Mesenchymal stem cell (in vitro differentiated cells and primary cell): ENCODE data around the gene GALK1.
A peak's percentile ranks its signal among the peaks of the same experiment; 100 is the strongest.

Source experiments
- DNase-seq: peaks from one replicate; pipeline ENCODE4 v3.0.0-alpha.2; 2013
- H2AFZ ChIP-seq: one replicate; pipeline ENCODE4 v1.6.1; 2013; ENCODE audit warnings: low read depth, mild to moderate bottlenecking, control low read depth, inconsistent platforms, low read length, moderate library complexity
- H2AK5ac ChIP-seq: 2 replicates; pipeline ENCODE4 v1.6.1; 2013; ENCODE audit warnings: low read length, moderate library complexity, mild to moderate bottlenecking, inconsistent platforms; ENCODE audit not compliant: severe bottlenecking
- H2BK120ac ChIP-seq: one replicate; pipeline ENCODE4 v1.6.1; 2013; ENCODE audit warnings: low read depth, mild to moderate bottlenecking, inconsistent platforms, low read length, moderate library complexity
- H2BK12ac ChIP-seq, 2 experiments: one replicate each; pipeline ENCODE4 v1.6.1; 2013; ENCODE audit warnings: inconsistent platforms in 2 of 2, low read length in 2 of 2, mild to moderate bottlenecking in 2 of 2, moderate library complexity in 2 of 2, control low read depth in 1 of 2
- H2BK15ac ChIP-seq: one replicate; pipeline ENCODE4 v1.6.1; 2013; ENCODE audit warnings: mild to moderate bottlenecking, low read depth, inconsistent platforms; ENCODE audit not compliant: poor library complexity, severe bottlenecking
- H2BK5ac ChIP-seq: 2 replicates; pipeline ENCODE4 v1.6.1; 2013; ENCODE audit warnings: low read depth, mild to moderate bottlenecking, low read length, control low read depth, inconsistent platforms; ENCODE audit not compliant: poor library complexity, severe bottlenecking
- H3K14ac ChIP-seq, 2 experiments: one replicate each; pipeline ENCODE4 v1.6.1; 2013; ENCODE audit warnings: inconsistent platforms in 2 of 2, low read length in 2 of 2, control low read depth in 1 of 2, mild to moderate bottlenecking in 1 of 2, moderate library complexity in 1 of 2
- H3K18ac ChIP-seq, 2 experiments: one replicate each; pipeline ENCODE4 v1.6.1; 2013; ENCODE audit warnings: inconsistent platforms in 2 of 2, low read length in 2 of 2, control low read depth in 1 of 2, low read depth in 1 of 2, mild to moderate bottlenecking in 1 of 2
- H3K23ac ChIP-seq, 2 experiments: one replicate each; pipeline ENCODE4 v1.6.1; 2013; ENCODE audit warnings: inconsistent platforms in 2 of 2, low read length in 2 of 2, mild to moderate bottlenecking in 2 of 2, moderate library complexity in 2 of 2, control low read depth in 1 of 2
- H3K27ac ChIP-seq: 2 replicates; pipeline ENCODE4 v1.5.1; 2013; ENCODE audit warnings: mild to moderate bottlenecking, moderate library complexity, low read length, control low read depth, inconsistent platforms; ENCODE audit not compliant: poor library complexity, severe bottlenecking
- H3K27me3 ChIP-seq, 2 experiments: 2 replicates each; pipeline versions ENCODE4 v1.6.1 to v1.7.0; 2013; ENCODE audit warnings: low read length in 2 of 2, mild to moderate bottlenecking in 2 of 2, moderate library complexity in 2 of 2, control low read depth in 1 of 2, inconsistent platforms in 1 of 2; ENCODE audit not compliant: control insufficient read depth in 1 of 2, insufficient read depth in 1 of 2
- H3K36me3 ChIP-seq, 2 experiments: 2 replicates each; pipeline versions ENCODE4 v1.6.1 to v1.7.0; 2013; ENCODE audit warnings: low read length in 2 of 2, control low read depth in 1 of 2, inconsistent platforms in 1 of 2, low read depth in 1 of 2, mild to moderate bottlenecking in 1 of 2; ENCODE audit not compliant: insufficient read depth in 2 of 2, control insufficient read depth in 1 of 2
- H3K4ac ChIP-seq, 2 experiments: one replicate each; pipeline ENCODE4 v1.6.1; 2013; ENCODE audit warnings: inconsistent platforms in 2 of 2, low read length in 2 of 2, mild to moderate bottlenecking in 2 of 2, moderate library complexity in 2 of 2, control low read depth in 1 of 2, low read depth in 1 of 2
- H3K4me1 ChIP-seq: 2 replicates; pipeline ENCODE4 v1.6.1; 2013; ENCODE audit warnings: low read depth, low read length, control low read depth; ENCODE audit not compliant: control insufficient read depth, insufficient read depth
- H3K4me2 ChIP-seq: 2 replicates; pipeline ENCODE4 v1.6.1; 2013; ENCODE audit warnings: low read length, mild to moderate bottlenecking, inconsistent platforms; ENCODE audit not compliant: poor library complexity, severe bottlenecking
- H3K4me3 ChIP-seq, 2 experiments: 2 replicates each; pipeline versions ENCODE4 v1.5.1 to v1.7.0; 2013; ENCODE audit warnings: low read length in 2 of 2, mild to moderate bottlenecking in 2 of 2, control low read depth in 1 of 2, low read depth in 1 of 2; ENCODE audit not compliant: insufficient read depth in 1 of 2
- H3K79me1 ChIP-seq: replicated peaks from 2 replicates; pipeline ENCODE4 v1.6.1; 2013; ENCODE audit warnings: mild to moderate bottlenecking, control low read depth, low read length, inconsistent platforms; ENCODE audit not compliant: poor library complexity, severe bottlenecking
- H3K9ac ChIP-seq: 2 replicates; pipeline ENCODE4 v1.7.0; 2013; ENCODE audit warnings: mild to moderate bottlenecking, low read length, moderate library complexity
- H3K9me3 ChIP-seq: 2 replicates; pipeline ENCODE4 v1.7.0; 2013; ENCODE audit warnings: mild to moderate bottlenecking, low read length; ENCODE audit not compliant: control insufficient read depth
- H4K8ac ChIP-seq: one replicate; pipeline ENCODE4 v1.6.1; 2013; ENCODE audit warnings: inconsistent platforms, mild to moderate bottlenecking, low read length, moderate library complexity
- H4K91ac ChIP-seq: one replicate; pipeline ENCODE4 v1.6.1; 2013; ENCODE audit warnings: mild to moderate bottlenecking, low read length, inconsistent platforms
- WGBS: methylation state at CpG from one replicate; pipeline ENCODE4 v1.1.7; 2013; ENCODE audit warnings: mixed read lengths; 5-methylcytosine and 5-hydroxymethylcytosine counted together

Gene GALK1

DNA sequence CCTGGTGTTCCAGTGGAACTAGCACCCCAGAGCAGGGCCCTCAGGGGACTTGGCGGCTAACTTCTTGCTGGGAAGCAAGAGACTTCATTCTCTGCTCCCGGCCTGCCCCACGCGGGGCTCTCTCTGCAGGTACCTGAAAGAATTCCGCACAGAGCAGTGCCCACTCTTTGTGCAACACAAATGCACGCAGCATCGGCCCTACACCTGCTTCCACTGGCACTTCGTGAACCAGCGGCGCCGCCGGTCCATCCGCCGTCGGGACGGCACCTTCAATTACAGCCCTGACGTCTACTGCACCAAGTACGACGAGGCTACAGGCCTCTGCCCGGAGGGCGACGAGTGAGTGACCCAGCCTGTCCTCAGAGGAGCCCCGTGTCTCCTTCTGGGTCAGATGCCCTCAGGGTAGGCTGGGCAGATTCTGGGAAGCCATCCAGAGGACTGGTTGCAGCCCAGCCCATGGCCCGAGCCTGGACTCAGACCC, 44.7 kb upstream of the GALK1 start:
- peak overlapping the region in 1 of 2 experiments; percentile 2 for H3K14ac ChIP-seq
- H2BK12ac ChIP-seq, result peak overlapping the region; percentile 18 to 37
- H2AFZ ChIP-seq, result no peak overlapping the region
- WGBS, result 97% methylated on average over 24 of the region's 24 CpGs
- peak overlapping the region; percentile 61 for H3K9ac ChIP-seq
- peak overlapping the region in 1 of 2 experiments; percentile 44 for H3K4ac ChIP-seq
- no peak overlapping the region for H2BK15ac ChIP-seq
- no peak overlapping the region for H2AK5ac ChIP-seq
- peak overlapping the region in 1 of 2 experiments; percentile 50 for H3K18ac ChIP-seq
- H3K23ac ChIP-seq, result no peak overlapping the region
- no peak overlapping the region for H2BK120ac ChIP-seq
- peaks cover 43 to 51% of the 10 kb centered on the region in 2 experiments for H3K36me3 ChIP-seq
- H4K91ac ChIP-seq, result peak overlapping the region; percentile 43
- DNase-seq, result no peak
- peak overlapping the region; percentile 59 for H4K8ac ChIP-seq
- no peak overlapping the region for H2BK5ac ChIP-seq
- peaks cover 16% of the 10 kb centered on the region for H3K4me1 ChIP-seq
- H3K9me3 ChIP-seq, result no peaks in the 10 kb centered on the region
- peaks cover 37% of the 10 kb centered on the region for H3K79me1 ChIP-seq
- H3K27ac ChIP-seq, result no peak overlapping the region
- no peaks in the 10 kb centered on the region for H3K27me3 ChIP-seq
- no peak overlapping the region for H3K4me2 ChIP-seq
- peak overlapping the region in 1 of 2 experiments; percentile 50 for H3K4me3 ChIP-seq

GRCh38 chr17:75808905-75809621, 44.1 kb upstream of the GALK1 start:
- H3K27ac ChIP-seq, result peak overlapping the region; percentile 38
- H3K79me1 ChIP-seq, result peaks cover 39% of the 10 kb centered on the region
- no peak overlapping the region for H3K23ac ChIP-seq
- peak overlapping the region; percentile 59 for H4K8ac ChIP-seq
- H2AK5ac ChIP-seq, result no peak overlapping the region
- peak overlapping the region; percentile 61 for H3K9ac ChIP-seq
- peak overlapping the region in 1 of 2 experiments; percentile 50 for H3K4me3 ChIP-seq
- DNase-seq, result peak; percentile 78
- no peak overlapping the region for H2BK15ac ChIP-seq
- H3K36me3 ChIP-seq, result peaks cover 39 to 50% of the 10 kb centered on the region in 2 experiments
- peak overlapping the region; percentile 26 to 50 for H3K18ac ChIP-seq
- no peak overlapping the region for H3K4me2 ChIP-seq
- H4K91ac ChIP-seq, result peak overlapping the region; percentile 43
- H3K4ac ChIP-seq, result no peak overlapping the region
- H3K9me3 ChIP-seq, result no peaks in the 10 kb centered on the region
- no peak overlapping the region for H2BK12ac ChIP-seq
- WGBS, result 66% methylated on average over 9 of the region's 18 CpGs
- H3K4me1 ChIP-seq, result peaks cover 13% of the 10 kb centered on the region
- no peak overlapping the region for H2AFZ ChIP-seq
- no peaks in the 10 kb centered on the region for H3K27me3 ChIP-seq
- no peak overlapping the region for H2BK5ac ChIP-seq
- H3K14ac ChIP-seq, result peak overlapping the region in 1 of 2 experiments; percentile 2
- H2BK120ac ChIP-seq, result no peak overlapping the region

- WGBS, result 95% methylated on average over 4 of the region's 4 CpGs
- no peak overlapping the region for H3K23ac ChIP-seq
- peaks cover 13% of the 10 kb centered on the region for H3K4me1 ChIP-seq
- no peak overlapping the region for H2AFZ ChIP-seq
- no peak overlapping the region for H3K14ac ChIP-seq
- H2BK5ac ChIP-seq, result no peak overlapping the region
- no peak overlapping the region for H4K8ac ChIP-seq
- no peaks in the 10 kb centered on the region for H3K27me3 ChIP-seq
- no peak overlapping the region for H2AK5ac ChIP-seq
- no peak overlapping the region for H2BK120ac ChIP-seq
- peak overlapping the region in 1 of 2 experiments; percentile 20 for H3K4ac ChIP-seq
- no peak overlapping the region for H4K91ac ChIP-seq
- peak overlapping the region; percentile 57 for H3K9ac ChIP-seq
- H2BK12ac ChIP-seq, result no peak overlapping the region
- H3K79me1 ChIP-seq, result peaks cover 39% of the 10 kb centered on the region
- no peaks in the 10 kb centered on the region for H3K9me3 ChIP-seq
- H3K4me3 ChIP-seq, result no peak overlapping the region
- DNase-seq, result no peak
- H3K4me2 ChIP-seq, result no peak overlapping the region
- H2BK15ac ChIP-seq, result no peak overlapping the region
- peak overlapping the region; percentile 26 to 35 for H3K18ac ChIP-seq
- H3K27ac ChIP-seq, result no peak overlapping the region
- peaks cover 36 to 45% of the 10 kb centered on the region in 2 experiments for H3K36me3 ChIP-seq
These were observed 43.5 kb upstream of the GALK1 start for GRCh38 chr17:75808549-75808904.

DNA sequence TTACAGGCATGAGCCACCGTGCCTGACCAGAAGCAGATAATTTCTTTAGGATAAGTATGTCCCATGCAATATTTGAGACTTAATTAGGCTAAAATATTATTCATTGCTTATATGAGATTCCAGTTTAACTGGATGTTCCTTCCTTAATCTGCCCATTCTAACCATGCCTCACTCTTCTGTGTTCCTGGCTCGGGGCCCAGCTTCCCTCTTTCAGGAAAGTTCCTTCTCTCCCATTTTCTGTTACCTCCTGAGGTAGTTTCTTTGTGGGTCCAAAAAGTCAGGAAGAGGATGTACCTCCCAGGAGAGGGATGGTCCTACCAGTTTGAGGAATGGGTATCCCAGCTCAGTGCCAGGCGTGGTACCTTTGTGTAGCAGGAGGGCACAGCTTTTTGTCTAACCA, 42.9 kb upstream of the GALK1 start:
- Histone ChIP-seq H2AK5ac (no peak overlapping the region), H3K4ac (no peak overlapping the region), H3K27ac (no peak overlapping the region), H3K9ac (no peak overlapping the region), H3K4me3 (no peak overlapping the region), H3K4me2 (no peak overlapping the region), H3K79me1 (peaks cover 37% of the 10 kb centered on the region), H3K36me3 (peaks cover 34 to 38% of the 10 kb centered on the region in 2 experiments), H2AFZ (no peak overlapping the region), H2BK15ac (no peak overlapping the region), H3K4me1 (peaks cover 13% of the 10 kb centered on the region), H3K27me3 (no peaks in the 10 kb centered on the region), H2BK120ac (no peak overlapping the region), H2BK12ac (no peak overlapping the region), H3K14ac (no peak overlapping the region), H3K9me3 (no peaks in the 10 kb centered on the region), H4K8ac (no peak overlapping the region), H4K91ac (no peak overlapping the region), H3K23ac (no peak overlapping the region), H2BK5ac (no peak overlapping the region), H3K18ac (no peak overlapping the region)
- DNase-seq, result no peak
- 98% methylated on average over 2 of the region's 3 CpGs for WGBS
